Stomach (tissue), 9 donors: ENCODE results near the gene MKX. TPM values are rescaled to one million over a fixed set of nuclear protein-coding genes. Genes with fewer than 3 reads are reported as not detected.

Experiments used
- DNase-seq, 2 donors: peaks; one replicate each; pipeline versions ENCODE4 v3.0.0 to v3.0.0-alpha.2; 2013 to 2019
- H3K27ac ChIP-seq, 5 donors: fragments of 200-600 bp in 4 of 5; sonication (generic) in 4 of 5; one replicate each; pipeline ENCODE4 v1.5.1; 2013 to 2019; ENCODE audit warnings: mild to moderate bottlenecking in 1 of 5, moderate library complexity in 1 of 5
- H3K27me3 ChIP-seq, 3 donors: fragments of 200-600 bp; sonication (generic); one replicate each; pipeline ENCODE4 v1.5.1; 2017 to 2019; ENCODE audit warnings: mixed run types in 1 of 3
- H3K36me3 ChIP-seq, 4 donors: fragments of 200-600 bp; sonication (generic); 1 replicate in 3 of 4; 2 replicates in 1 of 4; pipeline ENCODE4 v1.5.1; 2016 to 2019
- H3K4me1 ChIP-seq, 4 donors: fragments of 200-600 bp; sonication (generic); one replicate each; pipeline ENCODE4 v1.5.1; 2016 to 2019
- H3K4me3 ChIP-seq, 4 donors: fragments of 200-600 bp; sonication (generic) in 3 of 4; one replicate each; pipeline ENCODE4 v1.5.1; 2016 to 2019; ENCODE audit warnings: mild to moderate bottlenecking in 1 of 4
- H3K9me3 ChIP-seq, 4 donors: fragments of 200-600 bp; sonication (generic); one replicate each; pipeline ENCODE4 v1.5.1; 2016 to 2019
- EP300 ChIP-seq: sonication (generic); formaldehyde crosslinking; IDR thresholded peaks from one replicate; pipeline ENCODE4 v1.6.1; 2017; ENCODE audit warnings: antibody characterized with exemption
- POLR2A ChIP-seq, 4 donors: fragments of 450-650 bp; IDR thresholded peaks; one replicate each; pipeline ENCODE4 v1.6.1; 2016; ENCODE audit warnings: antibody characterized with exemption in 4 of 4, control low read depth in 2 of 4, mild to moderate bottlenecking in 1 of 4, moderate library complexity in 1 of 4
- POLR2AphosphoS5 ChIP-seq, 3 donors: sonication (generic); formaldehyde crosslinking; IDR thresholded peaks; one replicate each; pipeline ENCODE4 v1.6.1; 2016; ENCODE audit warnings: antibody characterized with exemption in 3 of 3
- whole genome bisulfite sequencing, 5 donors: extraction: QIAGEN DNeasy Blood & Tissue Kit in 3 of 5; methylation state at CpG; one replicate each; pipeline versions ENCODE4 v1.1.5 to v1.1.7; 2013 to 2018; 5-methylcytosine and 5-hydroxymethylcytosine counted together
- intact Hi-C: fragments of 100-400 bp; cut with DNase I; formaldehyde crosslinking; loops from one replicate; pipeline ENCODE4 v1.15.1; 2023; ENCODE audit warnings: low total_unique reads
- polyA plus RNA-seq, 3 donors: library from polyadenylated mRNA; stranded (reverse); fragments of 200-250 nt; gene quantifications; one replicate each; pipeline ENCODE4 v1.2.3, GENCODE V29; 2013
- total RNA-seq, 5 donors: library from RNA; depleted of rRNA; stranded (reverse); fragments of >200 nt; gene quantifications; one replicate each; pipeline versions ENCODE4 v1.1.0 to v1.2.3, GENCODE V29; 2014 to 2016
- TF ChIP-seq, protein P1 (sequence below), 7 experiments: fragments of 450-650 bp in 4 of 7; fragments of 200-600 bp in 3 of 7; sonication (generic) in 3 of 7; IDR thresholded peaks; one replicate each; pipeline ENCODE4 v1.5.1; 2016 to 2019; ENCODE audit warnings: antibody characterized with exemption in 7 of 7, control low read depth in 2 of 7, mild to moderate bottlenecking in 1 of 7
- donor health status: healthy with polysubstance abuse.
- donor health status: Bipolar disorder and iron deficiency.
- donor health status: healthy.

The MKX gene
- total and polyA plus RNA-seq, 8 donors = 0.06 to 24.1 (median 2.4) TPM; not detected in 2

DNA sequence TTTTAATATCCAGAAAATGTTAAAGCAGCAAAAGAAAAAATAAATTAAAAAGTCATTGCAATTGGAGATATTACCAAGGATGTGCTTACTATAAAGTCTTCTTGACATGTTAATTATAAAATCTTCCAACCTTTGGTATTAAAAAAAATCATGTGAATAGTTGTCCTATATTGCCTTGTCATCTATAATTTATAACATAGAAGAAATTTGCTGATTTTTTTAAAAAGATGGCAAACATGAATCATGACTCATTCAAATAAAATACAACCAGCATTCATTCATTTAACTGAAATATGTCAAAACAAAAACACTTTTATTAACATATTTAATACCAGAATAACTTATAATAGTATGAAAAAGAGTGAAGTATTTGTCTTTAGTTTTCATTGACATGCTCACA, 72.6 kb downstream of the MKX start:
- intact Hi-C loops = no loop called here
- no peak for DNase-seq
- TF ChIP-seq, protein P1, sequence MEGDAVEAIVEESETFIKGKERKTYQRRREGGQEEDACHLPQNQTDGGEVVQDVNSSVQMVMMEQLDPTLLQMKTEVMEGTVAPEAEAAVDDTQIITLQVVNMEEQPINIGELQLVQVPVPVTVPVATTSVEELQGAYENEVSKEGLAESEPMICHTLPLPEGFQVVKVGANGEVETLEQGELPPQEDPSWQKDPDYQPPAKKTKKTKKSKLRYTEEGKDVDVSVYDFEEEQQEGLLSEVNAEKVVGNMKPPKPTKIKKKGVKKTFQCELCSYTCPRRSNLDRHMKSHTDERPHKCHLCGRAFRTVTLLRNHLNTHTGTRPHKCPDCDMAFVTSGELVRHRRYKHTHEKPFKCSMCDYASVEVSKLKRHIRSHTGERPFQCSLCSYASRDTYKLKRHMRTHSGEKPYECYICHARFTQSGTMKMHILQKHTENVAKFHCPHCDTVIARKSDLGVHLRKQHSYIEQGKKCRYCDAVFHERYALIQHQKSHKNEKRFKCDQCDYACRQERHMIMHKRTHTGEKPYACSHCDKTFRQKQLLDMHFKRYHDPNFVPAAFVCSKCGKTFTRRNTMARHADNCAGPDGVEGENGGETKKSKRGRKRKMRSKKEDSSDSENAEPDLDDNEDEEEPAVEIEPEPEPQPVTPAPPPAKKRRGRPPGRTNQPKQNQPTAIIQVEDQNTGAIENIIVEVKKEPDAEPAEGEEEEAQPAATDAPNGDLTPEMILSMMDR (IDR thresholded peaks at IDR 0.05) = no peak
- TF ChIP-seq POLR2AphosphoS5 (IDR thresholded peaks at IDR 0.05) (no peak), EP300 (no peak), POLR2A (IDR thresholded peaks at IDR 0.05) (no peak)
- Histone ChIP-seq H3K36me3 (no peaks in the 10 kb centered on the region), H3K9me3 (no peaks in the 10 kb centered on the region), H3K27me3 (no peaks in the 10 kb centered on the region), H3K4me1 (peaks cover 0 to 3% (median 0%) of the 10 kb centered on the region in 4 donors), H3K4me3 (no peak overlapping the region), H3K27ac (no peak overlapping the region)

DNA sequence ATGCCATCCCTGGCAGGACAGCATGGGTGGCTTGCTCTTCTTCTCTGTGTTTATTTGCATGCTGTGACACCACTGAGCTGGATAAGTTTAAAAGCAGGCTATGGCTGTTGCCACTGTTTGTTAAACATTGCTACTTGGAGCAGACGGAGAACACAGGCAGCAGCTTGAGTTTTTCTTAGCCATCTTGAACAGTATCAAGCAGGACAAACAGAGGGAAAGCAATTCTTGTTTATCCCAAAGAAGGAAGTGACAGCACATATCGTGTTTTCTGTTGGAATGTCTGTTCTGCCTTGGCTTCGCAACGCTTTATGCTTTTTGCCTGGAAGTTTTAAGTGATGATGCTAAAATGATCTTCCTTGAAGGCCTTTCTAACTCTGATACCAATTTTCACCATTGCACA, 73.8 kb downstream of the MKX start:
- H3K4me3 ChIP-seq = no peak overlapping the region
- H3K9me3 ChIP-seq = no peaks in the 10 kb centered on the region
- H3K4me1 ChIP-seq = no peaks in the 10 kb centered on the region
- DNase-seq = no peak
- TF ChIP-seq EP300 = no peak
- no peak for TF ChIP-seq POLR2A (IDR thresholded peaks at IDR 0.05)
- TF ChIP-seq, protein P1 (IDR thresholded peaks at IDR 0.05) = no peak
- TF ChIP-seq POLR2AphosphoS5 (IDR thresholded peaks at IDR 0.05) = no peak
- H3K27ac ChIP-seq = no peak overlapping the region
- 62 to 73% (median 66%) methylated on average over 4 of the region's 4 CpGs for WGBS, 5 donors
- no peaks in the 10 kb centered on the region for H3K36me3 ChIP-seq
- intact Hi-C loops = no loop called here
- H3K27me3 ChIP-seq = no peaks in the 10 kb centered on the region

DNA sequence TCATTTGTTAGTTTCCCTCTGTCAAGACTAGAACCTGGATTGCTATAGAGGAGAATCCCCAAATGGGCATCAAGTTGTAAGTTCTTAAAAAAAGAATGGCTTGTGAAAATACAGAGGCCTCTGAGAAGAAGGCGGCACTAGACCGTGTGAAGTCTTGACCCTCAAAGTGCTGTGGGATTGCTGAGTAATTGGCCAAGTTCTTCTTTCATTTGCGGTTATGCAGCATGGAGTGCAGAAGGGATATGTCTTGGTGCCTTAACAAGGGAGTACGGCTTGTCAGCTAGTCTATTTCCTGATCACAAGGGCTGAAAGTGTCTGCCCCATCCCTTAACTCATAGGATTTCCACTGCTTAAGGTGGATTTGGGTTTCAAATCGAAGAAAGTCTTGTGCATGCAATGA, 81.2 kb downstream of the MKX start:
- intact Hi-C loops = no loop called here
- 75 to 84% (median 79%) methylated on average over 5 of the region's 5 CpGs for WGBS, 5 donors
- Histone ChIP-seq H3K36me3 (no peaks in the 10 kb centered on the region), H3K4me3 (no peak overlapping the region), H3K9me3 (no peaks in the 10 kb centered on the region), H3K4me1 (no peaks in the 10 kb centered on the region), H3K27ac (no peak overlapping the region), H3K27me3 (peaks cover 0 to 8% (median 0%) of the 10 kb centered on the region in 3 donors)
- no peak for DNase-seq
- TF ChIP-seq EP300 (no peak), POLR2AphosphoS5 (IDR thresholded peaks at IDR 0.05) (no peak), POLR2A (IDR thresholded peaks at IDR 0.05) (no peak)
- TF ChIP-seq, protein P1 (IDR thresholded peaks at IDR 0.05) = no peak

DNA sequence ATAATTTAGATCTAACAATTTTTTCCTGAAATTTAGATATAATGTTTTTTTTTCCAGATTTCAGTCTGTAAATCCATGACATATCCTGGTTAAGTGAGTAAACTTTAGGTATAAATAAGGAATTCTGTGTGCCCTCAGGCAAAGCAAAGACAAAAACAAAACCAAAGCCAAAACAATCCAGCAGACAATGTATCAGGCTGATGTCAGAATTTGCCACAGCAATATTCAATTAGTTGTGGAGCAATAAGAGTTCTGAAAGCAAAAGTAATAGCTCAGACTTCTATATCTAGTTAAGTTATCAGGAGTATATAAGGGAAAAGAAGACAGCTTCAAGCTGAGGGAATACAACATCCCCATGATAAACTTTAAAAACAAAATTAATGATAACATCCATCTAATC, 82.0 kb downstream of the MKX start:
- H3K4me3 ChIP-seq = no peak overlapping the region
- peaks cover 0 to 10% (median 0%) of the 10 kb centered on the region in 3 donors for H3K27me3 ChIP-seq
- H3K4me1 ChIP-seq = no peaks in the 10 kb centered on the region
- intact Hi-C loops = no loop called here
- H3K27ac ChIP-seq = no peak overlapping the region
- no peaks in the 10 kb centered on the region for H3K36me3 ChIP-seq
- DNase-seq = no peak
- no peaks in the 10 kb centered on the region for H3K9me3 ChIP-seq
- no peak for TF ChIP-seq POLR2AphosphoS5 (IDR thresholded peaks at IDR 0.05)
- TF ChIP-seq POLR2A (IDR thresholded peaks at IDR 0.05) = no peak
- TF ChIP-seq, protein P1 (IDR thresholded peaks at IDR 0.05) = no peak
- no peak for TF ChIP-seq EP300
